ENCODE measurements around the gene ITGB2. TPM values are rescaled to one million over a fixed set of nuclear protein-coding genes. Genes with fewer than 3 reads are reported as not detected.
A peak's percentile ranks its signal among the peaks of the same experiment; 100 is the strongest.
"Not testable (repeated sequence)": the region's sequence is repeated elsewhere in the genome, so short reads cannot be mapped to it uniquely, and the experiment has no call there.

Gene ITGB2
- total and polyA plus RNA-seq, 3 experiments from 2014 or later: 159 to 847 (median 165) TPM

DNA sequence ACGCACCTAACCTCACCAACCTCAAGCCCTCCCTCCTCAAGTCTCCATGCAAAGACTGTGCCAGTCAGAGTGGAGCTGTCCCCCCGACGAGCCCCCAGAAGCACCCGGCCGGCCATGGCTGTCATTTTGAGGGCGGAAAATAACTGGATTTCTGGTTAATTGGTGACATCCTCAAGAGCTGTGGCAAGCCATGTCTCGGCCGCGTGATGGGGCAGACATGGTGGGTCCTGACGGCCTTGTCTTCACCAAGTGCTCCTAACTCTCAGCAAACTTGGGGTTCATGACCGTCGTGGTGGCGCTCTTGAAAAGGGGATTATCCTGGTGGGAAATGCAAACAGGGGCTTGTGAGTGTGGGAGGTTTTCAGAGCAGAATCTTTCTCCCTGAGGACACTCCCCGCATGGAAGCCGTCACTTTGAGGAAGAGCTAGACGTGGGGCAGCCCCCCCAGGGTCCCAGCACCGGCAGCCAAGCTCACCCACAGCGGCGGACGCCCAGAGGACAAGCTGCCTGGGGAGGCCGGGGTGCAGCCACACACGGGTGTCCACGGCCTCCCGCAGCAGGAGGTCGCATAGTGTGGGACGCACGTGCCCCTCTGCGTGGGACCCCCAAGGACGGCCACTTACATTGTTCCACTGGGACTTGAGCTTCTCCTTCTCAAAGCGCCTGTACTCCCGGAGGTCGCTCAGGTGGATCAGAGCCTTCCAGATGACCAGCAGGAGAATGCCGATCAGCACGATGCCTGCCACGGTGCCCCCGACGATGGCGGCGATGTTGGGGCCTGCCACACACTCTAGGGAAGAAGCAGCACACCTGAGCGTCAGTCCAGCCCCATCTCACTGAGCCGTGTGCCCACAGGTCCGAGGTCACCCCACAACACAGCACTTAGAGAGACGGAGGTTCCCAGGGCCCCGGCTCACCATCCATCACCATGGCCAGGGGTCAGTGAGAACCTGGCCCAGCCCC lies 34.3 kb downstream of the ITGB2 start:
- H3K4me3 Mint-ChIP-seq: no peak overlapping the region
- H3K4me1 ChIP-seq (ENCODE audit: insufficient read depth, low read length): peaks cover 10% of the 10 kb centered on the region
- peaks cover 0 to 51% (median 0%) of the 10 kb centered on the region in 3 donors for H3K36me3 Mint-ChIP-seq
- POLR2A ChIA-PET: interaction anchor here (0.8 to 1.0 kb wide), 3 partner anchors 11 to 41 kb away, joined by 3 to 5 read pairs (median 3); no protein-coding TSS in a partner anchor
- peak overlapping the region in 3 of 8 donors; percentile 11 to 74 (median 66) for H3K27ac Mint-ChIP-seq
- H3K4me3 ChIP-seq (ENCODE audit: low read length): no peak overlapping the region
- DNase-seq: peak in 1 of 5 donors; percentile 44
- CTCF ChIA-PET: interaction anchor here (1.0 to 1.2 kb wide), 2 partner anchors 40 to 46 kb away, joined by 3 to 4 read pairs; no protein-coding TSS in a partner anchor
- H3K9me3 ChIP-seq (ENCODE audit: low read length): no peaks in the 10 kb centered on the region
- H3K27me3 ChIP-seq (ENCODE audit: insufficient read depth, low read length, poor library complexity, severe bottlenecking): no peaks in the 10 kb centered on the region
- H3K4me1 Mint-ChIP-seq: peaks cover 10 to 17% (median 15%) of the 10 kb centered on the region in 3 donors
- no peaks in the 10 kb centered on the region for H3K27me3 Mint-ChIP-seq
- H3K9me3 Mint-ChIP-seq: no peaks in the 10 kb centered on the region
- H3K36me3 ChIP-seq (ENCODE audit: insufficient read depth, low read length): peaks cover 44% of the 10 kb centered on the region
- H3K27ac ChIP-seq (ENCODE audit: low read depth, low read length): no peak overlapping the region

DNA sequence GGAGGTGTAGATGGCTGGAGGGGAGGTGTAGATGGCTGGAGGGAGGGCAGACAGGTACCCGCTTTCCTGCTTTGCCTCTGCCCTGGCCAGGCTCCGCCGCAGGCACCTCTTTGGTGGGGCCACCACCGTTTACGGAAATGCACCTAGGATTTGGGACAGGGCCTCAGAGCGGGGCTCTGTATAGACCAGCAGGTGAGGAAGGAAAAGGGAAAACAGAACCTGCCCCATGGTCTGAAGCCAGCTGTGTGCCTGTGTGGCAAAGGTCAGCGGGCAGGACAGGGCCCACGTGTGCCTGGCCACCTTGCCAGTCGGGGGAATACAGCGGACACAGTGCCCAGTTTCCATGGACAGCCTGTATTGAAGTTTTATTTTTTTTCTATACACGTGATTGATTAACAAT lies 35.1 kb downstream of the ITGB2 start:
- peak in 1 of 5 donors; percentile 36 for DNase-seq
- H3K27me3 ChIP-seq (ENCODE audit: insufficient read depth, low read length, poor library complexity, severe bottlenecking): no peaks in the 10 kb centered on the region
- H3K27ac Mint-ChIP-seq: peak overlapping the region in 1 of 8 donors; percentile 11
- ChIA-PET POLR2A (no interaction called here), CTCF (interaction anchor here (1.2 kb wide), 1 partner anchor 41 kb away, joined by 4 read pairs; no protein-coding TSS in a partner anchor)
- no peaks in the 10 kb centered on the region for H3K9me3 ChIP-seq (ENCODE audit: low read length)
- H3K9me3 Mint-ChIP-seq: no peaks in the 10 kb centered on the region
- H3K4me1 Mint-ChIP-seq: peaks cover 18 to 22% (median 22%) of the 10 kb centered on the region in 3 donors
- peaks cover 0 to 46% (median 0%) of the 10 kb centered on the region in 3 donors for H3K36me3 Mint-ChIP-seq
- H3K36me3 ChIP-seq (ENCODE audit: insufficient read depth, low read length): peaks cover 37% of the 10 kb centered on the region
- no peak overlapping the region for H3K27ac ChIP-seq (ENCODE audit: low read depth, low read length)
- no peak overlapping the region for H3K4me3 ChIP-seq (ENCODE audit: low read length)
- H3K4me3 Mint-ChIP-seq: no peak overlapping the region
- peaks cover 18% of the 10 kb centered on the region for H3K4me1 ChIP-seq (ENCODE audit: insufficient read depth, low read length)
- H3K27me3 Mint-ChIP-seq: no peaks in the 10 kb centered on the region

DNA sequence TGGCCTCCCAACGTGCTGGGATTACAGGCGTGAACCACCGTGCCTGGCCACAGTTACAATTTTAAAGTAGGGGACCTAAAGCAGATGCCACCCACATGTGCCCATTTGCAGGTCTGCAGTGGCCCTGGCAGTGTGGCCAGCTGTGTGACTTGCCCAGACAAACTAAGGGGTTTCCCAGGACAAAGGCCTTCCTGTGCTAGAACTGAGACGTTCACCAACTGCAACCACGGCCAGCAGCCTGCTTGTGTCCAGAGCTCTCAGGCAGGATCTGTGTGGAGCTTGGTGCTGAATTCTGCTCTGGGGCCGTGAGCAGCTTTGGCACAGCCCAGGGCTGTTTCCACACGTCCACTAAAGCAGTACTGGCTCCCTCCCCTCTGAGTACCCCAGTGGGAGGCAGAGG lies 36.6 kb downstream of the ITGB2 start:
- no peak overlapping the region for H3K4me3 ChIP-seq (ENCODE audit: low read length)
- H3K9me3 Mint-ChIP-seq: no peaks in the 10 kb centered on the region
- H3K4me1 ChIP-seq (ENCODE audit: insufficient read depth, low read length): peaks cover 24% of the 10 kb centered on the region
- CTCF ChIA-PET: interaction anchor here (1.1 to 4.6 kb wide), 3 partner anchors 9 to 64 kb away, joined by 3 to 30 read pairs (median 4); no protein-coding TSS in a partner anchor
- peaks cover 0 to 34% (median 0%) of the 10 kb centered on the region in 3 donors for H3K36me3 Mint-ChIP-seq
- H3K27me3 Mint-ChIP-seq: no peaks in the 10 kb centered on the region
- H3K27ac Mint-ChIP-seq: peak overlapping the region in 4 of 8 donors; percentile 38 to 74 (median 54)
- no peaks in the 10 kb centered on the region for H3K27me3 ChIP-seq (ENCODE audit: insufficient read depth, low read length, poor library complexity, severe bottlenecking)
- H3K9me3 ChIP-seq (ENCODE audit: low read length): no peaks in the 10 kb centered on the region
- no peak overlapping the region for H3K27ac ChIP-seq (ENCODE audit: low read depth, low read length)
- peaks cover 25% of the 10 kb centered on the region for H3K36me3 ChIP-seq (ENCODE audit: insufficient read depth, low read length)
- POLR2A ChIA-PET: interaction anchor here (1.6 kb wide), 1 partner anchor 10 kb away, joined by 13 read pairs; the partner anchor contains the start of gene PTTG1IP
- peaks cover 19 to 23% (median 23%) of the 10 kb centered on the region in 3 donors for H3K4me1 Mint-ChIP-seq
- DNase-seq: no peak
- H3K4me3 Mint-ChIP-seq: no peak overlapping the region

DNA sequence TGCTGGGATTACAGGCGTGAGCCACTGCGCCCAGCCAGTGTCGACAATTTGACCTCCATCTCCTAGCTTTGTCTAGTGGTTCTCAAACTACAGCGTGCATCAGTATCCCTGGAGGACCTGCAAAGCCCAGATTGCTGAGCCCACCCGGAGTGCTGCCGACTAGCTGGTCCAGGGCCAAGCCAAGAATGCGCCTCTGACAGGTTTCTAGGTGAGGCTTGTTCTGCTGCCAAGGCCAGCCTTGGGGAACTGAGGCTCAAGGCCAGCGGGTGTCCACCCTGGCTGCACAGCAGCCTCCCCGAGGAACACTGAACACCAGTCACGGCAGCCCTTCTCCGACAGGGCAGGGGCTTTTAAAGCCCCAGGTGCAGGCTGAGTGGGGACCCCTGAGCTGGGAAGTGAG lies 37.4 kb downstream of the ITGB2 start:
- no peaks in the 10 kb centered on the region for H3K9me3 Mint-ChIP-seq
- POLR2A ChIA-PET: interaction anchor here (0.5 to 1.6 kb wide), 3 partner anchors 9 to 805 kb away, joined by 9 to 13 read pairs (median 12); partner anchors contain the start of gene PTTG1IP
- peaks cover 19 to 23% (median 23%) of the 10 kb centered on the region in 3 donors for H3K4me1 Mint-ChIP-seq
- no peak for DNase-seq
- Histone ChIP-seq H3K36me3 (ENCODE audit: insufficient read depth, low read length) (peaks cover 21% of the 10 kb centered on the region), H3K9me3 (ENCODE audit: low read length) (no peaks in the 10 kb centered on the region), H3K4me3 (ENCODE audit: low read length) (no peak overlapping the region), H3K4me1 (ENCODE audit: insufficient read depth, low read length) (peaks cover 24% of the 10 kb centered on the region), H3K27ac (ENCODE audit: low read depth, low read length) (no peak overlapping the region), H3K27me3 (ENCODE audit: insufficient read depth, low read length, poor library complexity, severe bottlenecking) (no peaks in the 10 kb centered on the region)
- H3K27me3 Mint-ChIP-seq: no peaks in the 10 kb centered on the region
- H3K36me3 Mint-ChIP-seq: peaks cover 0 to 30% (median 0%) of the 10 kb centered on the region in 3 donors
- CTCF ChIA-PET: interaction anchor here (0.7 to 4.6 kb wide), 6 partner anchors 8 to 779 kb away, joined by 3 to 30 read pairs (median 3); no protein-coding TSS in a partner anchor
- peak overlapping the region in 2 of 8 donors; percentile 74 for H3K27ac Mint-ChIP-seq
- no peak overlapping the region for H3K4me3 Mint-ChIP-seq

DNA sequence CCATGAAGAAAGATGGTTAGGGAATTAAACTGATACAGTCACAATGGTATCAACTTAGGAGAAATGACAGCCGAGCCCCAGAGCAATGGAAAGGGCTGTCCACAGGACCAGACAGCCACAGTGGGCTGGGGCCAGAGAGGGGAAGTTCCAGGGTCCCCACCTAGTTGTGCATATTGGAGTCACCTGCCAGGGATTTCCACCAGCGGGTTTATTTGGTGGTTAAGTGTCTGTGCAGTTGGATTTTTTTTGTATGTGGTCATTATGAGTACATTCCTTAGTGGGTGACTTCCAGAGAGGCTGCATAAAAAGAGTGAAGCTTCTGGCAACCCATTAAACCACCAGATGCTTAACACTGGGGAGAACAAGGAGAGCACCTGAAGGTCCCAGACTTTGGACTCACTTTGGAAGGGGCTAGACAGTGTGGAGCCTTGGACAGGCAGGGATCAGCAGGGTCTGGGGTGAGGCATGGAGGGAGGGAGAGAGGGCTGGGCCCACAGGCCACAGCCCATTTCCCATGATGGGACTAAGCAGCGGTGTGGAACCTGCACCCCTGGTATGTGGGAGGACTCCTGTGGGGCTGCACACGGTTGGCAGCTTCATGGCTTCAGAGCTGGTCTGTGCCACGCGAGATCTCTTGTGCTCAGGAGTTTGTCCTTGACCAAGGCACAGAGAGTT lies 39.4 kb downstream of the ITGB2 start:
- POLR2A ChIA-PET: interaction anchor here (1.0 kb wide), 1 partner anchor 46 kb away, joined by 9 read pairs; no protein-coding TSS in a partner anchor
- no peaks in the 10 kb centered on the region for H3K9me3 ChIP-seq (ENCODE audit: low read length)
- no peak overlapping the region for H3K4me3 ChIP-seq (ENCODE audit: low read length)
- no peak for DNase-seq
- no peak overlapping the region for H3K27ac ChIP-seq (ENCODE audit: low read depth, low read length)
- H3K36me3 ChIP-seq (ENCODE audit: insufficient read depth, low read length): peaks cover 8% of the 10 kb centered on the region
- H3K4me3 Mint-ChIP-seq: no peak overlapping the region
- H3K4me1 Mint-ChIP-seq: peaks cover 22 to 26% (median 24%) of the 10 kb centered on the region in 3 donors
- H3K27ac Mint-ChIP-seq: peak overlapping the region in 7 of 8 donors; percentile 29 to 88 (median 61)
- CTCF ChIA-PET: interaction anchor here (0.9 to 4.6 kb wide), 3 partner anchors 12 to 88 kb away, joined by 3 to 30 read pairs (median 4); no protein-coding TSS in a partner anchor
- H3K9me3 Mint-ChIP-seq: no peaks in the 10 kb centered on the region
- H3K36me3 Mint-ChIP-seq: peaks cover 0 to 11% (median 0%) of the 10 kb centered on the region in 3 donors
- H3K4me1 ChIP-seq (ENCODE audit: insufficient read depth, low read length): peaks cover 24% of the 10 kb centered on the region
- H3K27me3 Mint-ChIP-seq: no peaks in the 10 kb centered on the region
- H3K27me3 ChIP-seq (ENCODE audit: insufficient read depth, low read length, poor library complexity, severe bottlenecking): no peaks in the 10 kb centered on the region

DNA sequence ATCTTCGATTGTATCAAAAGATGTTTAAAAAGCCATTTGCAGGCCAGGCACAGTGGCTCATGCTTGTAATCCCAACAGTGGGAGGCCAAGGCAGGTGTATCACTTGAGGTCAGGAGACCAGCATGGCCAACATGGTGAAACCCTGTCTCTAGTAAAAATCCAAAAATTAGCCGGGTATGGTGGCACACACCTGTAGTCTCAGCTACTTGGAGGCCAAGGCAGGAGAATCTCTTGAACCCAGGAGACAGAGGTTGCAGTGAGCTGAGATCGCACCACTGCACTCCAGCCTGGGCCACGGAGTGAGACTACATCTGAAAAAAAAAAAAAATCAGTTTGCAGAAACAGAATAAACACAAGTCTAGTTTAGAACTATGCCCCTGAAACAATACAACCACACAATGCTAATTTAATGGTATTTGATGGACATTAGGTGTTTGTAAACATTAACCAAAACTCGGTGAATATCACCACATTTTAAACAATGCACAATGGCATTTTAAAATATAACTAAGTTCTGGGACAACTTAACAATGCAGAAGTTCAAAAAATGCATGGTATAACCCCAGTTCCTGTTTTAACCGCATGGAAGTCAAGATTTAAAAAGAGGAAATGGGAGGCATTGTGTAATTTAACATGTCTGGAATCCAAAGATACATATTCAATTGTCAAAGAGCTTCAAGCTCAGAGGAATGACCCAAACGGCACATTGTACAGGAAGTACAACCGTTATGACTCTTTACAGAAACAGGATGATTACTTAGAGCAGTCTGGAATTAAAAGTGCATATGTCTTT lies 40.1 kb downstream of the ITGB2 start:
- ChIA-PET CTCF (interaction anchor here (0.9 to 4.6 kb wide), 3 partner anchors 13 to 88 kb away, joined by 3 to 30 read pairs (median 4); no protein-coding TSS in a partner anchor), POLR2A (interaction anchor here (0.6 to 1.0 kb wide), 2 partner anchors 47 to 73 kb away, joined by 3 to 9 read pairs; no protein-coding TSS in a partner anchor)
- H3K4me3 ChIP-seq (ENCODE audit: low read length): no peak overlapping the region
- H3K9me3 Mint-ChIP-seq: no peaks in the 10 kb centered on the region
- peak overlapping the region in 5 of 8 donors; percentile 11 to 88 (median 75) for H3K27ac Mint-ChIP-seq
- no peaks in the 10 kb centered on the region for H3K27me3 Mint-ChIP-seq
- H3K4me3 Mint-ChIP-seq: no peak overlapping the region
- H3K4me1 ChIP-seq (ENCODE audit: insufficient read depth, low read length): peaks cover 27% of the 10 kb centered on the region
- peaks cover 22 to 28% (median 27%) of the 10 kb centered on the region in 3 donors for H3K4me1 Mint-ChIP-seq
- H3K36me3 ChIP-seq (ENCODE audit: insufficient read depth, low read length): peaks cover 2% of the 10 kb centered on the region
- H3K27me3 ChIP-seq (ENCODE audit: insufficient read depth, low read length, poor library complexity, severe bottlenecking): no peaks in the 10 kb centered on the region
- no peak overlapping the region for H3K27ac ChIP-seq (ENCODE audit: low read depth, low read length)
- no peak for DNase-seq
- H3K36me3 Mint-ChIP-seq: peaks cover 0 to 4% (median 0%) of the 10 kb centered on the region in 3 donors
- H3K9me3 ChIP-seq (ENCODE audit: low read length): no peaks in the 10 kb centered on the region

DNA sequence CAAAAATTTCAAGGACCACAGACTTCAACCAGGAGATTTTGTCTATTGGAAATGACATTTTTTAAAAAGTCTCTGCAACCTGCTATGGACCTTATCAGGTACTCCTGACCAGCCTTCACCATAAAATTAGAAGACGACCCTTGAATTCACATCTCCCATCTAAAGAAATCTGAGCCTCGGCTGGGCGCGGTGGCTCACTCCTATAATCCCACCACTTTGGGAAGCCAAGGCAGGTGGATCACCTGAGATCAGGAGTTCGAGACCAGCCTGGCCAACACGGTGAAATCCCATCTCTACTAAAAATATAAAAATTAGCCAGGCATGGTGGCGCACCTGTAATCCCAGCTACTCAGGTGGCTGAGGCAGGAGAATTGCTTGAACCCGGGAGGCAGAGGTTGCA lies 41.5 kb downstream of the ITGB2 start:
- H3K4me3 Mint-ChIP-seq; H3K9me3 ChIP-seq (ENCODE audit: low read length); H3K4me3 ChIP-seq (ENCODE audit: low read length); H3K27ac ChIP-seq (ENCODE audit: low read depth, low read length); H3K36me3 ChIP-seq (ENCODE audit: insufficient read depth, low read length); H3K36me3 Mint-ChIP-seq; POLR2A ChIA-PET; H3K27me3 Mint-ChIP-seq; H3K27ac Mint-ChIP-seq; H3K27me3 ChIP-seq (ENCODE audit: insufficient read depth, low read length, poor library complexity, severe bottlenecking); H3K9me3 Mint-ChIP-seq; DNase-seq: not testable (repeated sequence)
- CTCF ChIA-PET: interaction anchor here (0.9 kb wide), 1 partner anchor 13 kb away, joined by 4 read pairs; no protein-coding TSS in a partner anchor
- H3K4me1 Mint-ChIP-seq: peaks cover 32 to 41% (median 40%) of the 10 kb centered on the region in 3 donors
- peaks cover 31% of the 10 kb centered on the region for H3K4me1 ChIP-seq (ENCODE audit: insufficient read depth, low read length)
